ENCODE results near the gene NUAK2. TPM values are rescaled to one million over a fixed set of nuclear protein-coding genes. Genes with fewer than 3 reads are reported as not detected.
A peak's percentile ranks its signal among the peaks of the same experiment; 100 is the strongest.

The NUAK2 gene
- total and polyA plus RNA-seq, 4 donors: 1.3 to 2.4 (median 2.1) TPM

DNA sequence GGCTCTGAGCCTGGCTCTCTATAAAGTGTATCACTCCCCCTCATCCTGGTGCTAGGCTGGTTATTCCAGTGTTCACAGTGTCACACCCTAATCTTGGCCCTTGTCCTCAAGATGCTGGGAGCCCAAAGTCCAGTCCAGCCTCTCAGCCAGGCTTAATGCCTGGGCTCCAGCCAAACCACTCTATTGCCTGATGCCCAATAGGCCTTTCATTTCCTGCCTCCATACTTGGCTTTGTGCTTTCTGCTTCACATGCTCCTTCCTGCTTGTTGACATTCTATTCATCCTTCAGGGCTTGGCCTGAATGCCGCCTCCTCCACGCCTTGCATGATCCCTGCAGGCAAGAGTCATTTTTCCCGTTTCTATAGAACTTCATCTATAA, 33.5 kb upstream of the NUAK2 start:
- H3K36me3 ChIP-seq (ENCODE audit: control insufficient read depth in 4 of 4, insufficient read depth in 3 of 4, low read depth in 1 of 4, low read length in 3 of 4): no peaks in the 10 kb centered on the region
- DNase-seq (ENCODE audit: low spot score): no peak
- no peak overlapping the region for H3K4me3 ChIP-seq (ENCODE audit: low read depth in 1 of 3, low read length in 3 of 3)
- peaks cover 0 to 13% (median 2%) of the 10 kb centered on the region in 4 donors for H3K27me3 ChIP-seq (ENCODE audit: control insufficient read depth in 4 of 4, insufficient read depth in 4 of 4, low read length in 3 of 4)
- WGBS: 78% methylated on average over 3 of the region's 3 CpGs
- no peaks in the 10 kb centered on the region for H3K4me1 ChIP-seq (ENCODE audit: control insufficient read depth in 4 of 4, insufficient read depth in 4 of 4, low read length in 3 of 4)
- H3K27ac ChIP-seq (ENCODE audit: low read depth in 1 of 2, low read length in 2 of 2): no peak overlapping the region
- no peaks in the 10 kb centered on the region for H3K9me3 ChIP-seq (ENCODE audit: control insufficient read depth in 4 of 4, low read length in 3 of 4)
- TF ChIP-seq, protein P1, sequence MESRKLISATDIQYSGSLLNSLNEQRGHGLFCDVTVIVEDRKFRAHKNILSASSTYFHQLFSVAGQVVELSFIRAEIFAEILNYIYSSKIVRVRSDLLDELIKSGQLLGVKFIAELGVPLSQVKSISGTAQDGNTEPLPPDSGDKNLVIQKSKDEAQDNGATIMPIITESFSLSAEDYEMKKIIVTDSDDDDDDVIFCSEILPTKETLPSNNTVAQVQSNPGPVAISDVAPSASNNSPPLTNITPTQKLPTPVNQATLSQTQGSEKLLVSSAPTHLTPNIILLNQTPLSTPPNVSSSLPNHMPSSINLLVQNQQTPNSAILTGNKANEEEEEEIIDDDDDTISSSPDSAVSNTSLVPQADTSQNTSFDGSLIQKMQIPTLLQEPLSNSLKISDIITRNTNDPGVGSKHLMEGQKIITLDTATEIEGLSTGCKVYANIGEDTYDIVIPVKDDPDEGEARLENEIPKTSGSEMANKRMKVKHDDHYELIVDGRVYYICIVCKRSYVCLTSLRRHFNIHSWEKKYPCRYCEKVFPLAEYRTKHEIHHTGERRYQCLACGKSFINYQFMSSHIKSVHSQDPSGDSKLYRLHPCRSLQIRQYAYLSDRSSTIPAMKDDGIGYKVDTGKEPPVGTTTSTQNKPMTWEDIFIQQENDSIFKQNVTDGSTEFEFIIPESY (IDR thresholded peaks at IDR 0.05): no peak
- TF ChIP-seq FOXA2 (IDR thresholded peaks at IDR 0.05): no peak
- TF ChIP-seq, protein P2, sequence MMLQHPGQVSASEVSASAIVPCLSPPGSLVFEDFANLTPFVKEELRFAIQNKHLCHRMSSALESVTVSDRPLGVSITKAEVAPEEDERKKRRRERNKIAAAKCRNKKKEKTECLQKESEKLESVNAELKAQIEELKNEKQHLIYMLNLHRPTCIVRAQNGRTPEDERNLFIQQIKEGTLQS (IDR thresholded peaks at IDR 0.05): no peak
- no peak for TF ChIP-seq HNF4G (IDR thresholded peaks at IDR 0.05)
- TF ChIP-seq, protein P3, sequence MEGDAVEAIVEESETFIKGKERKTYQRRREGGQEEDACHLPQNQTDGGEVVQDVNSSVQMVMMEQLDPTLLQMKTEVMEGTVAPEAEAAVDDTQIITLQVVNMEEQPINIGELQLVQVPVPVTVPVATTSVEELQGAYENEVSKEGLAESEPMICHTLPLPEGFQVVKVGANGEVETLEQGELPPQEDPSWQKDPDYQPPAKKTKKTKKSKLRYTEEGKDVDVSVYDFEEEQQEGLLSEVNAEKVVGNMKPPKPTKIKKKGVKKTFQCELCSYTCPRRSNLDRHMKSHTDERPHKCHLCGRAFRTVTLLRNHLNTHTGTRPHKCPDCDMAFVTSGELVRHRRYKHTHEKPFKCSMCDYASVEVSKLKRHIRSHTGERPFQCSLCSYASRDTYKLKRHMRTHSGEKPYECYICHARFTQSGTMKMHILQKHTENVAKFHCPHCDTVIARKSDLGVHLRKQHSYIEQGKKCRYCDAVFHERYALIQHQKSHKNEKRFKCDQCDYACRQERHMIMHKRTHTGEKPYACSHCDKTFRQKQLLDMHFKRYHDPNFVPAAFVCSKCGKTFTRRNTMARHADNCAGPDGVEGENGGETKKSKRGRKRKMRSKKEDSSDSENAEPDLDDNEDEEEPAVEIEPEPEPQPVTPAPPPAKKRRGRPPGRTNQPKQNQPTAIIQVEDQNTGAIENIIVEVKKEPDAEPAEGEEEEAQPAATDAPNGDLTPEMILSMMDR (IDR thresholded peaks at IDR 0.05; ENCODE audit: low read depth, low read length, missing input control): no peak
- TF ChIP-seq RXRA (IDR thresholded peaks at IDR 0.05): no peak
- TF ChIP-seq FOXA1 (IDR thresholded peaks at IDR 0.05): no peak
- TF ChIP-seq SP1 (IDR thresholded peaks at IDR 0.05): no peak
- no peak for TF ChIP-seq JUND (IDR thresholded peaks at IDR 0.05)
- TF ChIP-seq, protein P4, sequence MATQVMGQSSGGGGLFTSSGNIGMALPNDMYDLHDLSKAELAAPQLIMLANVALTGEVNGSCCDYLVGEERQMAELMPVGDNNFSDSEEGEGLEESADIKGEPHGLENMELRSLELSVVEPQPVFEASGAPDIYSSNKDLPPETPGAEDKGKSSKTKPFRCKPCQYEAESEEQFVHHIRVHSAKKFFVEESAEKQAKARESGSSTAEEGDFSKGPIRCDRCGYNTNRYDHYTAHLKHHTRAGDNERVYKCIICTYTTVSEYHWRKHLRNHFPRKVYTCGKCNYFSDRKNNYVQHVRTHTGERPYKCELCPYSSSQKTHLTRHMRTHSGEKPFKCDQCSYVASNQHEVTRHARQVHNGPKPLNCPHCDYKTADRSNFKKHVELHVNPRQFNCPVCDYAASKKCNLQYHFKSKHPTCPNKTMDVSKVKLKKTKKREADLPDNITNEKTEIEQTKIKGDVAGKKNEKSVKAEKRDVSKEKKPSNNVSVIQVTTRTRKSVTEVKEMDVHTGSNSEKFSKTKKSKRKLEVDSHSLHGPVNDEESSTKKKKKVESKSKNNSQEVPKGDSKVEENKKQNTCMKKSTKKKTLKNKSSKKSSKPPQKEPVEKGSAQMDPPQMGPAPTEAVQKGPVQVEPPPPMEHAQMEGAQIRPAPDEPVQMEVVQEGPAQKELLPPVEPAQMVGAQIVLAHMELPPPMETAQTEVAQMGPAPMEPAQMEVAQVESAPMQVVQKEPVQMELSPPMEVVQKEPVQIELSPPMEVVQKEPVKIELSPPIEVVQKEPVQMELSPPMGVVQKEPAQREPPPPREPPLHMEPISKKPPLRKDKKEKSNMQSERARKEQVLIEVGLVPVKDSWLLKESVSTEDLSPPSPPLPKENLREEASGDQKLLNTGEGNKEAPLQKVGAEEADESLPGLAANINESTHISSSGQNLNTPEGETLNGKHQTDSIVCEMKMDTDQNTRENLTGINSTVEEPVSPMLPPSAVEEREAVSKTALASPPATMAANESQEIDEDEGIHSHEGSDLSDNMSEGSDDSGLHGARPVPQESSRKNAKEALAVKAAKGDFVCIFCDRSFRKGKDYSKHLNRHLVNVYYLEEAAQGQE (IDR thresholded peaks at IDR 0.05): no peak
- TF ChIP-seq, protein P5, sequence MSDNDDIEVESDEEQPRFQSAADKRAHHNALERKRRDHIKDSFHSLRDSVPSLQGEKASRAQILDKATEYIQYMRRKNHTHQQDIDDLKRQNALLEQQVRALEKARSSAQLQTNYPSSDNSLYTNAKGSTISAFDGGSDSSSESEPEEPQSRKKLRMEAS (IDR thresholded peaks at IDR 0.05): no peak
- TF ChIP-seq RAD21 (IDR thresholded peaks at IDR 0.05): no peak
- no peak for TF ChIP-seq YY1 (IDR thresholded peaks at IDR 0.05)
- no peak overlapping the region for H3K9ac ChIP-seq (ENCODE audit: low read depth in 1 of 2, low read length in 2 of 2)

DNA sequence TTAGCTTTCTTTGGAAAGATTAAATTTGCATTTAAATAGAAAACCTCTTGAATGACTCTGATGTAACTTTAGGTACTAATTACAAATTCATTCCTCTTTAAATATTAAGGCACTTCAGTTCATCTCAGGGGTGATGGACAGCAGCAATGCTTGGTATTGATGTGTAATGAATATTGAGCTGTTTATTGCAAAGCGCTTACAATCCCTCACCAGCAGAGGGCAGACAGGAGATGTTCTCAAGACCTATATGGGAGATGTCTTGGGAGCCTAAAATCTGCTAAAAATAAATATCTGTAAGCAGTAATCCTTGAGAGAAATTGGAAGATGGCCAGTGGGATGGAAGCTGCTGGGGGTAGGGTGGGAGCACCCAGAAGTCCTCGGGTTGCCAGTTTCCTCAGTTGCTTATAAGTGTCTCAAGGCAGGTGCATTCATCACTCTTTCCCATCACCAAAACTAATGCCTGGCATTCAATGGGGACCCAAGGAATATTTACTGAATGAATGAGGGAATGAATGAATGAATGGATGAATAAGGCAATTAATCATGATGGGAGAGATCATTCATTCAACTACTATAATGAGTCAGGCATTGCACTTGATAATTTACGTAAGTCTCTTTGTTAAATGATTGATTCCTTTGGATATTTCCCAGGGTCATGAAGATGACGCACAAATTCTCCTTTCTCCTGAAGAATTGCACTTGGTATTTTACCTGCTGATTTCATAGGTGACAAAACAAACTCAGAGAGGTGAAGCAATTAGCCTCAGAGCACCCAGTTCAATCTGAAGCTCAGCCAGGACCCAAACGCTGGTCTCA, 32.9 kb upstream of the NUAK2 start:
- 29% methylated on average over 5 of the region's 5 CpGs for WGBS
- TF ChIP-seq HNF4A (conservative IDR thresholded peaks at IDR 0.05): no peak
- peak; percentile 76 to 79 for TF ChIP-seq RAD21 (IDR thresholded peaks at IDR 0.05)
- no peak for TF ChIP-seq NR2F2 (IDR thresholded peaks at IDR 0.05)
- TF ChIP-seq, protein P1 (IDR thresholded peaks at IDR 0.05): no peak
- TF ChIP-seq, protein P2 (IDR thresholded peaks at IDR 0.05): no peak
- TF ChIP-seq, protein P3 (IDR thresholded peaks at IDR 0.05; ENCODE audit: low read depth, low read length, missing input control): peak; percentile 80
- no peak for TF ChIP-seq YY1 (IDR thresholded peaks at IDR 0.05)
- no peak for TF ChIP-seq JUND (IDR thresholded peaks at IDR 0.05)
- TF ChIP-seq FOXA1 (IDR thresholded peaks at IDR 0.05): no peak

More for the DNA sequence above, 32.9 kb upstream of the NUAK2 start:
- no peaks in the 10 kb centered on the region for H3K36me3 ChIP-seq (ENCODE audit: control insufficient read depth in 4 of 4, insufficient read depth in 3 of 4, low read depth in 1 of 4, low read length in 3 of 4)
- no peak overlapping the region for H3K4me3 ChIP-seq (ENCODE audit: low read depth in 1 of 3, low read length in 3 of 3)
- no peak overlapping the region for H3K9ac ChIP-seq (ENCODE audit: low read depth in 1 of 2, low read length in 2 of 2)
- peaks cover 0 to 13% (median 2%) of the 10 kb centered on the region in 4 donors for H3K27me3 ChIP-seq (ENCODE audit: control insufficient read depth in 4 of 4, insufficient read depth in 4 of 4, low read length in 3 of 4)
- DNase-seq (ENCODE audit: low spot score): peak; percentile 52
- H3K4me1 ChIP-seq (ENCODE audit: control insufficient read depth in 4 of 4, insufficient read depth in 4 of 4, low read length in 3 of 4): no peaks in the 10 kb centered on the region
- no peaks in the 10 kb centered on the region for H3K9me3 ChIP-seq (ENCODE audit: control insufficient read depth in 4 of 4, low read length in 3 of 4)
- no peak overlapping the region for H3K27ac ChIP-seq (ENCODE audit: low read depth in 1 of 2, low read length in 2 of 2)
